Embryonic facial prominence (tissue), 1 donor: ENCODE results near the gene RBBP4.
"Not testable (repeated sequence)": the region's sequence is repeated elsewhere in the genome, so short reads cannot be mapped to it uniquely, and the experiment has no call there.

Source experiments
- DNase-seq: peaks from one replicate; pipeline ENCODE4 v3.0.0-alpha.2; 2016; ENCODE audit errors: extremely low spot score

The RBBP4 gene

DNA sequence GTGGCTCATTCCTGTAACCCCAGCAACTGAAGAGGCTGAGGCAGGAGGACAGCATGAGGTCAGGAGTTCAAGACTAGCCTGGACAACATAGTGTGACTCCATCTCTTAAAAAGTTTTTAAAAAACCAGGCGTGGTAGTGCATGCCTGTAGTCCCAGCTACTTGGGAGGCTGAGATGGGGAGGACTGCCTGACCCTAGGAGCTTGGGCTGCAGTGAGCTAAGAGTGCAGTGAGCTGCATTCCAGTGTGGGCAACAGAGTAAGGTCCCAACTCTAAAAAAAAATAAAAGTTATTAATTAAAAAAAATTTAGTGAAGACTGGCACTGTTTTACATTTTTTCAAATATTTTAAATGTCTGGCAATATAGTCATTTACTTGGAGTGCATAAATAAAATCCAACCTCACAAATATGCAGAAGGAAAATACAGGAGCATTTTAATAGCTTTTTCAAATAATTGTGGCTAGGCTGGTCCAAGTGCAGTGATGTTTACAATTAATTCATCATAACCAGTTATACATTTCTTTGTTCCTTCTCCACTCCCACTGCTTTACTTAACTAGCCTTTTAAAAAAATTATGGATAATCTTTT, 11.4 kb upstream of the RBBP4 start:
- no peak for DNase-seq

DNA sequence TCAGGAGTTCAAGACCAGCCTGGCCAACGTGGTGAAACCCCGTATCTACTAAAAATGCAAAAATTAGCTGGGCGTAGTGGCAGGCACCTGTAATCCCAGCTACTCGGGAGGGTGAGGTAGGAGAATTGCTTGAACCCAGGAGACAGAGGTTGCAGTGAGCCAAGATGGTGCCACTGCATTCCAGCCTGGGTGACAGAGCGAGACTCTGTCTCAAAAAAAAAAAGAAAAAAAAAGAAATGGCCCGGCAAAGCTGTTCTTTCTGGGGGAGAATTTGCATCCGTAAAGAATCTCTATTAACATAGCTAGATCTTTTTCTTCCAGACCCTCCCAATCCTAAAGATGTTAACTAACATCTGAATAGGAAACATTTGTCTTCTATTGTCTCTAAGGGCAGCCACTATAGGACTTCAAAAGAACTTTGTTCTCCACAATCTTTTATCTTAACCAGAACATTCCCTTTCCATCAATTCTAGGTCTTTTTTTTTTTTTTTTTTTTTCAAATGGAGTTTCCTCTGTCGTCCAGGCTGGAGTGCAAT, 8.6 kb upstream of the RBBP4 start:
- not testable (repeated sequence) for DNase-seq

DNA sequence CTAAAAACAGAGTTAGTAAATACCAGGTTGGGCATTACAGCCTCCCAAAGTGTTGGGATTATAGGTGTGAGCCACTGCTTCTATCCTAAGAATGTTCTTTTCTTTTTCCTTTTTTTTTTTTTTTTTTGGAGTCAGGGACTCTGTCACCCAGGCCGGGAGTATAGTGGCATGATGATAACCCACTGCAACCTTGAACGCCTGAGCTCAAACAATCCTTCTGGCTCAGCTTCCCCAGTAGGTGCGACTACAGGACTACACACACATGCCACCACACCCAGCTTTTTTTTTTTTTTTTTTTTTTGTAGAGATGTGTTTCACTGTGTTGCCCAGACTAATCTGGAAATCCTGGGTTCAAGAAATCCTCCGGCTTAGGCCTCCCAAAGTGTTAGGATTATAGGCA, 6.6 kb upstream of the RBBP4 start:
- no peak for DNase-seq

DNA sequence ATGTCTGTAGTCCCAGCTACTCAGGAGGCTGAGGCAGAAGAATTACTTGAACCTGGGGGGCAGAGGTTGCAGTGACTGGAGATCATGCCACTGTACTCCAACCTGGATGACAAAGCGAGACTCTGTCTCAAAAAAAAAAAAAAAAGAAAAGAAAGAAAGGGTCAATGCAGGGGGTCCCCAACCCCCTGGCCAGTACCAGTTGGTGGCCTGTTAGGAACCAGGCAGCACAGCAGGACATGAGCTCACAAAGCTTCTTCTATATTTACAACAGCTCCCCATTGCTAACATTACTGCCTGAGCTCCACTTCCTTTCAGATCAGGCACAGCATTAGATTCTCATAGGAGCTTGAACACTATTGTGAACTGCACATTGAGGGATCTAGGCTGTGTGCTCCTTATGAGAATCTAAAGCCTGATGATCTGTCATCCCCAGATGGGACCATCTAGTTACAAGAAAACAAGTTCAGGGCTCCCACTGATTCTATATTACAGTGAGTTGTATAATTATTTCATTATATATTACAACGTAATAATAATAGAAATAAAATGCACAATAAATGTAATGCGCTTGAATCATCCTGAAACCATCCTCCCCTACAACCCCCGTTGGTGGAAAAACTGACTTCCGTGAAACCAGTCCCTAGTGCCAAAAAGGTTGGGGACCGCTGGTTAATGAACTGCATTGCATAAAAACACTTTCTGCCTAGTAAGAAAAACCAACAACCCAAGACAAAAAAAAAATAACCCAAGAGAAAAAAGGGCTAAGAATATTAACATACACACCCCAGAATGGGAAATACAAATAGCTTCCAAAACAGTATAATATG, 3.5 kb upstream of the RBBP4 start:
- DNase-seq, result no peak

DNA sequence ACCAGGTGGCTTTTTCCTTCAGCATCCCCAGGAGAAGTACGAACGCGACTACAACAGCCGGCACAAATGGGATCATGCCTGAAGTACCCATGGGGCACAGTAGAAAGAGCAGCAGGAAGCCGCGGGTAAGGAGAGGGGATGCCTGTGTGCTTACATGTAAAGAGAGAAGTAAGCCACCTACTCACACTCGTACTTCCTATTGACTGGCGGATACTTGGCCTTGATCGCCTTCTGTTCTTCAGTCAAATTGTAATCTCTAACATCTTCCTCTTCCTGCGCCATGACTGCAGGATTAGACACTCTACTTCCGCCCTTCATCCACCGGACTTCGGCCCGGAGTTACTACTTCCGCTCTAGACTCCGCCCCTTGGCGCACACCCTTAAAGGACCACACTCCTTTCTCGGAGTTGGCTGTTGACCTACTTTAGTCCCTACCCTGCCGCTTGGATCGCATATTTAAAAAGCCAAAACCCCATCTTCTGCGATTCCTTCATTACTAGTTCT, 708 bp upstream of the RBBP4 start, which contains the start of gene ZBTB8OS:
TSS of gene ZBTB8OS (minus strand) at position 303 of the 504 bp plus-strand sequence. CDS start at position 282, 21 bp downstream.
- peak; percentile 92 for DNase-seq

DNA sequence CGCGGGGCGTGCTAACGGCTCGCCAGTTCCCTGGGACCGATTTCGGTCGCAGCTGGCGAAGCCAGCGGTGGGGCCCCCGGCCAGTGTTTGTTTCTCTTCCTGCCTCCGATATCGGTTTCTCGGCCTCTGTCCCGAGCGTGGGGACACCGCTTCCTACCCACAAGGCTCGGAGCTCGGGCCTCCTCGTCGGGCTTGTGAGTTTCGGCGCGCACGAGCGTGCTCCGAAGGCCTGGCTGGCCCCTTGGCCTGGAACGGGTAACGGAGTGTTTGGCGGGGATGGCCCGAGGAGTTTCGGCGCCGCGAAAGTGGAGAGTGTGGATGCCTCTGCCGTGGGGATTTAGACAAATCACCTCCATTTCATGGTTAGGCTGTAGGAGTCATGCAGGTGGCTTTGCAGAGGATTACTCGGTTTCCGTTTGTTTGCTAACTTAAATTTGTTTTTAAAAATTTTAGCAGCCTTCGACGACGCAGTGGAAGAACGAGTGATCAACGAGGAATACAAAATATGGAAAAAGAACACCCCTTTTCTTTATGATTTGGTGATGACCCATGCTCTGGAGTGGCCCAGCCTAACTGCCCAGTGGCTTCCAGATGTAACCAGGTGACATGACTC, 559 bp downstream of the RBBP4 start:
- DNase-seq, result no peak

DNA sequence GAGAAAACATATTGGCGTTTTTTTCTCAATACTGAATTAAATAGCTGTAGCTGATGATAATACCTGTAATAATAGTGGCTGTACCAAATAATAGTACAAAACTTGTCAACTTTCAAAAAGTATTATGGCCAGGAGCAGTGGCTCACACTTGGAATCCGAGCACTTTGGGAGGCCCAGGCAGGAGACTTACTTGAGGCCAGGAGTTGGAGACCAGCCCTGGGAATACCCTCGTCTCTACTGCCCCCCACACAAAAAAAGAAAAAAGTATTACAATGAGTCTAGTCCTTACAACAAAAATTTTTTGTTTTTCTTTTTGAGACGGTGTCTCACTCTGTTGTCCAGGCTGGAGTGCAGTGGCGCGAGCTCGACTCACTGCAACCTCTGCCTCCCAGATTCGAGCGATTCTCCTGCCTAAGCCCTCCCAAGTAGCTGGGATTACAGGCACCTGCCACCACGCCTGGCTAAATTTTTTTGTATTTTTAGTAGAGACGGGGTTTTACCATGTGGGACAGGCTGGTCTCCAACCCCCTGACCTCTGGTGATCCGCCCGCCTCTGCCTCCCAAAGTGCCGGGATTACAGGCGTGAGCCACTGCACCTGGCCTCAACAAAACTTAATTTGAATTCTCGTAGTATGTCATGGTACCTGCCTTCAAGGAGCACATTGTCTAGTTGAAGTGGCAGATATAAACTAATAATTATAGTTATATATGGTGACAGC, 1.4 kb downstream of the RBBP4 start:
- DNase-seq, result no peak

DNA sequence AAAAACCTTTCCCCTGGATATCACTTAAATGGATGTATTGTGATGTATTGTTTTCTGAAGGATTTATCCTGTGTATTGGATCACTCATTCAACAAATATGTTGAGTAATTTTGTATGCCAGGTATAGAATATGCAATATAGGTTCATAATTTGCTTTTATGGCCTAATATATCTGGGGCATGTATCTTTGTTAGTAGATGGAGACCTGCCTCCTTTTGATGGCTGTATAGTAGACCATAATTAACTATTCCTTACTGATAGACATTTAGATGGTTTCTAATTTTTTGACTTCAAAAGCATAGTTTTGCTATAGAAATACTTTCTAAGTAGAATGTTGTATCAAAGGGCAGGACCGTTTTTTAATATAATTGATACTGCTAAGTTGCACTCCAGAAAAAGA, 8.6 kb downstream of the RBBP4 start:
- no peak for DNase-seq

DNA sequence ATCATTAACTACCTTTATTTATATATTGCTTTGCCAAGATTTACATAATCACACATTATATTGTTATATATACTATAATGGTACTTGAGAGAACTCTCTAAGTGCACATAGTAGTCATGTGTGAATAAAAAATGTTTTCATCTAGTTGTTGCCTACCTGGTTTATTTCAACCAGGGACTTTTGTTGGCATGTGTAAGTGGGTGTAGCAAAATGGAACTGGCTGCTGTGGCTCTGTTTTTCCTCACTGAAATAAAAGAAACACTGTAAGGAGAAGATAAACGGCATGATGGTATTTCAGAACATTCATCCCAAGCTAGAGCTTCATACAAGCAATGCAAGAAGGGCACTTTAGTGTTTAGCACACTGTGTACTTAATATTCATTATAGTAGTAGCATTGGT, 14.9 kb downstream of the RBBP4 start:
- no peak for DNase-seq

DNA sequence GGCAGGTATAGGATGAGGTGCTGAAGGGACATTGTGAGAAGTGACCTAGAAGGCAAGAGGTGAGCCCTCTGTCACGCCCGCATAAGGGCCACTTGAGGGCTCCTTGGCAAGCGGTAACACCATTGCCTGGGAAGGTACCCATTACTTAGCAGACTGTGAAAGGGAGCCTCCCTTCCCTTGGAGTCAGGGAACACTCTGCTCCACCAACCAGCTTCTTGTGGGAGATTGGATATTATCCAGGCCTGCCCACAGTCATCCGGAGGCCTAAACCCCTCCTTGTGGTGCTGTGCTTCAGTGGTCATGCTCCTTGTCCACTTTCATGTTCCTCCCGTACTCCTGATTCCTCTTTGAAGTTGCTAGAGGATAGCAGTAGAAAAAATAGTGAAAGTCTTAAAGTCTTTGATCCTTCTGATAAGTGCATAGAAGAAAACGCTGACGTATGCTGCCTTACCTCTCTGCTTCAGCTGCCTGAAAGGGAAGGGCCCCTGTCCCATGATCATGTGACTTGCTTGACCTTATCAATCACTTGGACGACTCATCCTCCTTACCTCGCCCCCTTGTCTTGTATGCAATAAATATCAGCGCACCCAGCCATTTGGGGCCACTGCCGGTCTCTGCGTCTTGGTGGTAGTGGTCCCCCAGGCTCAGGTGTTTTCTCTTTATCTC, 16.0 kb downstream of the RBBP4 start:
- DNase-seq, result no peak

DNA sequence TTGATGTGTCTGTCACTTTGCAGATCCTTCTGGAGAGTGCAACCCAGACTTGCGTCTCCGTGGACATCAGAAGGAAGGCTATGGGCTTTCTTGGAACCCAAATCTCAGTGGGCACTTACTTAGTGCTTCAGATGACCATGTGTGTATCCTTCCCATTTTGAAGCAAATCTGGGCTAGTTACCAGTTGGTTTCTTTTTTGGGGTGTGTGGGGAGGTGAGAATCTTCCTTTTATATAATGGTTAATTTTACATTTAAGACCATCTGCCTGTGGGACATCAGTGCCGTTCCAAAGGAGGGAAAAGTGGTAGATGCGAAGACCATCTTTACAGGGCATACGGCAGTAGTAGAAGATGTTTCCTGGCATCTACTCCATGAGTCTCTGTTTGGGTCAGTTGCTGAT, 17.7 kb downstream of the RBBP4 start:
- not testable (repeated sequence) for DNase-seq

DNA sequence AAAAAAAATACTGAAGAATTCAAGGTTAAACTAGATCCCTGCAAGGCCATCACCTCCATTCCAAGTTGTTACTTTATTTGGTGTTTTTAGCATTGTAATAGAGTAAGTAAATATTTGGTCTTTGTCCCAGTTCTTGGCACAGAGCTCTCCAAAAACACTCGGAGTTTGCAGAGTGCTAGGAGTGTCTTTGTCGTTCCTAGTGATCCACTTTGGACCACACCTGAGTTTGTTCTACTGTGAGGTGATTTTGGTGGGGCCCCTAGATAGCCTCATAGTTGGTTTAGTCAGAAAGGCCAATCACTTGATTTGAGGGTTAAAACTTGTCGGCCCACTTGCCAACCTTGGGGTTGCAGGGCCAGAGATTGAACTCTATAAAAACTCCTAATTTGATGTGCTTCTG, 25.9 kb downstream of the RBBP4 start:
- DNase-seq, result no peak

DNA sequence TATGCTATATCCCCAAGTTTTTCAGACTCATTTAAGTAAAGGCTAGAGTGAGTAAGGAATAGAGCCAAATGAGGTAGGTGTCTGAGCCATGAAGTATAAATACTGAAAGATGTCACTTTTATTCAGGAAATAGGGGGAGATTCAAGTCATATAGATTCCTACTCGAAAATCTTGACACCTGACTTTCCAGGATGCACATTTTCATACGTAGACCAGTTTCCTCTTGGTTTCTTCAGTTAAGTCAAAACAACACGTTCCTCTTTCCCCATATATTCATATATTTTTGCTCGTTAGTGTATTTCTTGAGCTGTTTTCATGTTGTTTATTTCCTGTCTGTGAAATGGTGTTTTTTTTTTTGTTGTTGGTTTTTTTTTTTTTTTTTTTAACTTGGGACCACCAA, 29.0 kb downstream of the RBBP4 start:
- DNase-seq, result not testable (repeated sequence)

DNA sequence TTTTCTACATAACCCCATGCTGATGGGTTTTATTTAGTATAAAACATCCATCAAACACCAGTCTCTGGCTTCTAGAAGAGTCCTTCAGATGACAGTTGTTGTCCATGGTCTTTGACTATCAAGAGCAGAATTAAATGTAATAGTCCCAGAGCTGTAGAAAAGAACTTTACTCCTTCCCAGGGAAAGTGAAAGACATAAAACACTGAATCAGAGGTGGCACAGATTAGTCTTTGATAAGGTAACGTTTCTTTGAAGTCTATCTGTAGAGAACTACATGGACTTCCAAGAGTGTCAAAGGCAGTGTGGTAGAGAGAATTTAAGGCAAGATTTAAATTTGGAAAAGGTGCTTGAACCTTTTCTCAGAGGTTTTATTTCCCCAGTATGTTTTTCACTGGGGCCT, 29.6 kb downstream of the RBBP4 start:
- no peak for DNase-seq

DNA sequence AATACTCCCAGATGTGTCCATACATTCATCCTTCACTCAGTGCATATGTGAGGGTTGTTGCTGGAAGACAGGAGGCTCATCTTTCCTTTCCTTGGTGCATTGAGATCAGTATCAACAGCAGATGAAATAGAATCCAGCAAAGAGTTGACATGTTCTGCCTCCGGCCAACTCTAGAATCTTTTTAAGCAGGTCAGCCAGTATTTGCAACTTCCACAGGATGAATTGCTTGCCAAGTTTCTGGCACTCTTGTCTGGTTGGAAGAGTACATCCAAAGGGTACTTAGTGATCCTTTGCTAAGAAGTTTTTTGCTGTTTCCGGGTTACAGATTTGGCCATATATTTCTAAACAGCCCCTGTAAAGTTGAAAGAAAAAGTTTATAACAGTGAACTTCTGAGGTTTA, 30.5 kb downstream of the RBBP4 start:
- no peak for DNase-seq

DNA sequence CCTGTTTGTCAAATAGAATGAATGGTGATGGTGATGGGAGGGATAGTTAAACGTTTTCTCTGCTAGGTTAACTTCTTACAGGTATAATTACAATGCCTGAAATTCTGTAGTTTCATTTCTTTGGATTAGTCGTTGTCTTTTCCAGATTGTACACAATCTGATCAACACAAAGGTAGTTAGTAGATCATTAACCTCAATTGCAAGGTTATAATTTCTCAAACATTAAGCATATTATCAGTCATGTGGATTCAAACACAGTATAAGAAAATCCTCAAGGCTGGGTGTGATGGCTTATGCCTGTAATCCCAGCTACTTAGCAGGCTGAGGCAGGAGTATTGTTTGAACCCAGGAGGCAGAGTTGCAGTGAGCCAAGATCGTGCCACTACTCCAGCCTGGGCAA, 31.0 kb downstream of the RBBP4 start:
- no peak for DNase-seq

DNA sequence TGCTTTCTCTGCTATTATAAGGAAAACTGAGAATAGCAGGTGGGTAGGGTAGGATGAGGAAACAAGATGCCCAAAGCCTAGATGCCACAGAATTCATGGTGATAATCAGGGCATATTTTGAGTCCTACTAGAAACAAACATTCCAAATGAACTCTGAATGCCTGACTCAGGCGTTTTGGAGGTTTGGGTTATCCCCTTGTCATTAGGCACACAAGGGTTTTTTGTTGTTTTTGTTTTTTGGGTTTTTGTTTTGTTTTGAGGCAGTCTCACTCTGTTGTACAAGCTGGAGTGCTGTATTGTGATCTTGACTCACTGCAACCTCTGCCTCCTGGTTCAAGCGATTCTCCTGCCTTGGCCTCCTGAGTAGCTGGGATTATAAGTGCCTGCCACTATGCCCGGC, 32.4 kb downstream of the RBBP4 start:
- DNase-seq, result no peak

DNA sequence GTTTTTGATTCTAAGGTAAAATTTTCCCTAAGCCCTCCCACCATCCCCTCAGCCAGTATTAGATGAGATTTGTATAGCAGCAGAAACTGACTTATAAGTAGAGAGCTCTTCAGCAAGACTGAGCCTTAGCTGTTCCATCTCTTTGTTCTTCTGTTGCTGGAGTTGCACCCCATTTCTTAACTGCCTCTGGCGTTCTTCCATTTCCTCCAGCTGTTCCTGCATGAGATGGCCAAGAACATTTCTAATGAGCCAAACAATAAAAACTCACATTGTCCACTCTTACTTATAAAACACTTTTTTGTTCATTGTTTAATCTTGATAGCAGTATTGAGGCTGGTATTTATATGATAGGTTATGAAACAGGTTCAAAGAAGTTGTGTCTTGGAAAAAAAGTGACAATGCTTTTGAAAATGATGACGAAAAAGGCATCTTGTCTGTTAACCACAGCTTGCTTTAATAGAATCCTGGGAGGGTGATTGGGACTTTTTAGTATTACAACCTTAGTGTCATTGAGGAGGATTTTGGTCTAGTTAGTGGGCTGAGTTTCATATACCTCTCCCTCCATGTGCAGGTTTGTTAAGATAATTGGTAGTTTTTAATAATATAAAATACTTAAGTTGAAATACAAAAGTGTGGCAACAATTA, 33.3 kb downstream of the RBBP4 start:
- no peak for DNase-seq

DNA sequence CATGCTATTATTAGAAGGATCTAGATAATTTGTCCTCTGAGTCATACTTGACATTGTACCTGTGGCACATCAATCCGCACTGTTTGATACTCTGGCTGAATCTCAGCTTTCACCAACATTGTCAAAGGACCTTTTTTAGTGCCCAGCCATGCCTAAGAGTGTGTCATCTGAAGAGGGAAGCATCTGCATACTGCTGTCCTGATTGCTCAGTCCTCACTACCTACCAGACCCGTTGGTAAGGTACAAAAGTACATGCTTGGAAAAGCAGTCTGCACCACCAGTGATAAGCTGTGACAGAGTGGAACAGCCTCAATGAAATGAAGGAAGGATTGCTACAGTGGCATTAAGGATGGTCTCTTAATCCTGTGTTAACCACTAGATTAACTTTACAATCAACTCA, 34.5 kb downstream of the RBBP4 start:
- DNase-seq, result no peak

DNA sequence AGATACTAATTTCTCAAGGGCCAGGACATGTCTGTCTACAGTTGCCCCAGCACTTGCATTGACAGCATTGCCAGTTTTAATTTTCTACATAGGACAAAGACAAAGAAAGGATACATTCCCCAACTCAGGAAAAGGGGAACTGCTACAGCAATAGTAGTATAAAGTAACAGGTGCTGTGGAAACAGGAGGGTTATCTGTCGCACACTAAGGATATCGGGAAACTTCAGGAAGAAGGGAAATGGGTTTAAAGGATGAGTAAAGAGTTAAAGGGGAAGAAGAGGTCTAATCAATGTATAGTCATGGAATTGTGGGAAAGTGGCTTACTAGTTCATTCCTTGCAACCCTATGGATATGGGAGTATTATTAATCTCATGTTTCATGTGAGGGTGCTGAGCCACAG, 35.4 kb downstream of the RBBP4 start:
- no peak for DNase-seq
